Tibial nerve (tissue), 3 donors: Measurements from ENCODE around the gene MARF1.

Experiments used
- CTCF ChIP-seq, 5 experiments: fragments of 200-600 bp in 3 of 5; fragments of 450-650 bp in 2 of 5; sonication (generic) in 3 of 5; IDR thresholded peaks; one replicate each; pipeline ENCODE4 v1.5.1; 2016 to 2019; ENCODE audit warnings: antibody characterized with exemption in 5 of 5, mild to moderate bottlenecking in 3 of 5, moderate library complexity in 2 of 5
- POLR2A ChIP-seq, 2 donors: fragments of 450-650 bp; IDR thresholded peaks; one replicate each; pipeline ENCODE4 v1.6.1; 2017; ENCODE audit warnings: antibody characterized with exemption in 2 of 2, mild to moderate bottlenecking in 2 of 2, moderate library complexity in 2 of 2

- TF ChIP-seq CTCF (IDR thresholded peaks at IDR 0.05) = peak in 4 of 5 experiments; percentile 15 to 56 (median 34)
- no peak for TF ChIP-seq POLR2A (IDR thresholded peaks at IDR 0.05)
Measured at GRCh38 chr16:15682105-15682570, 39.2 kb upstream of the MARF1 start.
